Progenitor cell of endocrine pancreas (in vitro differentiated cells): ENCODE results near the gene IER5L. TPM values are rescaled to one million over a fixed set of nuclear protein-coding genes. Genes with fewer than 3 reads are reported as not detected.

Experiments used
- DNase-seq: peaks from one replicate; pipeline ENCODE4 v3.0.0; 2021; ENCODE audit warnings: low spot score; ENCODE audit not compliant: unreplicated experiment
- H3K27ac Mint-ChIP-seq: 2 replicates; pipeline ENCODE4 v1.8.0; 2021; ENCODE audit warnings: mild to moderate bottlenecking, moderate library complexity, mixed read lengths
- H3K27me3 Mint-ChIP-seq: 2 replicates; pipeline ENCODE4 v1.8.0; 2021; ENCODE audit warnings: mixed read lengths
- H3K36me3 Mint-ChIP-seq: 2 replicates; pipeline ENCODE4 v1.8.0; 2022; ENCODE audit warnings: mixed read lengths; ENCODE audit not compliant: insufficient read depth
- H3K4me1 Mint-ChIP-seq: 2 replicates; pipeline ENCODE4 v1.8.0; 2021; ENCODE audit warnings: low read depth, mixed read lengths
- H3K4me3 Mint-ChIP-seq: 2 replicates; pipeline ENCODE4 v1.8.0; 2021; ENCODE audit warnings: low read depth, mild to moderate bottlenecking, moderate library complexity, mixed read lengths
- H3K9me3 Mint-ChIP-seq: 2 replicates; pipeline ENCODE4 v1.8.0; 2021; ENCODE audit warnings: low read depth, mixed read lengths
- CTCF ChIP-seq: fragments of 200-600 bp; sonication (generic); IDR thresholded peaks from one replicate; pipeline ENCODE4 v1.5.0; 2021; ENCODE audit warnings: antibody characterized with exemption, mild to moderate bottlenecking; ENCODE audit not compliant: unreplicated experiment
- total RNA-seq: library from RNA; stranded (reverse); gene quantifications from 2 replicates; pipeline ENCODE4 v1.2.1, GENCODE V29; 2021

Gene IER5L
- total RNA-seq, 1 donor from 2014 or later = 21.8 TPM

DNA sequence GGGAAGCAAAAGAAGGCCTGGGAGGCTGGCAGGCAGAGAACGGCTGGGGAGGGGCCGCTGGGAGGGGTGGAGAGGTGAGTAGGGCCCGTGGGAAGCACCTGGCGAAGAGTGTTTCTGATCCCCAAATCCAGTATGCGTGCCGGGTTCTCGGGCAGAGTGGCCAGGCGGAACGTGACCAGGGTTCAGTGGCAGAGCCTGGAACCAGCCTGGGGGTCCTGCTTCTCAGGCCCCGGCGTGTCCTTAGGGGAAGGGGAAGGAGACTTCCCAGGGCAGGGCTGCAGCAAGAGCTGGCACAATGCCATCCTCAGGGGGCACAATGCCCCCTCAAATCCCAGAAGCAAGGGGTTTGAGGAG is 25.5 kb upstream of the IER5L start:
- H3K36me3 Mint-ChIP-seq = no peaks in the 10 kb centered on the region
- peaks cover 5% of the 10 kb centered on the region for H3K27me3 Mint-ChIP-seq
- DNase-seq = no peak
- peaks cover 6% of the 10 kb centered on the region for H3K4me1 Mint-ChIP-seq
- TF ChIP-seq CTCF = no peak
- peak overlapping the region; percentile 74 for H3K4me3 Mint-ChIP-seq
- no peak overlapping the region for H3K27ac Mint-ChIP-seq
- no peaks in the 10 kb centered on the region for H3K9me3 Mint-ChIP-seq

DNA sequence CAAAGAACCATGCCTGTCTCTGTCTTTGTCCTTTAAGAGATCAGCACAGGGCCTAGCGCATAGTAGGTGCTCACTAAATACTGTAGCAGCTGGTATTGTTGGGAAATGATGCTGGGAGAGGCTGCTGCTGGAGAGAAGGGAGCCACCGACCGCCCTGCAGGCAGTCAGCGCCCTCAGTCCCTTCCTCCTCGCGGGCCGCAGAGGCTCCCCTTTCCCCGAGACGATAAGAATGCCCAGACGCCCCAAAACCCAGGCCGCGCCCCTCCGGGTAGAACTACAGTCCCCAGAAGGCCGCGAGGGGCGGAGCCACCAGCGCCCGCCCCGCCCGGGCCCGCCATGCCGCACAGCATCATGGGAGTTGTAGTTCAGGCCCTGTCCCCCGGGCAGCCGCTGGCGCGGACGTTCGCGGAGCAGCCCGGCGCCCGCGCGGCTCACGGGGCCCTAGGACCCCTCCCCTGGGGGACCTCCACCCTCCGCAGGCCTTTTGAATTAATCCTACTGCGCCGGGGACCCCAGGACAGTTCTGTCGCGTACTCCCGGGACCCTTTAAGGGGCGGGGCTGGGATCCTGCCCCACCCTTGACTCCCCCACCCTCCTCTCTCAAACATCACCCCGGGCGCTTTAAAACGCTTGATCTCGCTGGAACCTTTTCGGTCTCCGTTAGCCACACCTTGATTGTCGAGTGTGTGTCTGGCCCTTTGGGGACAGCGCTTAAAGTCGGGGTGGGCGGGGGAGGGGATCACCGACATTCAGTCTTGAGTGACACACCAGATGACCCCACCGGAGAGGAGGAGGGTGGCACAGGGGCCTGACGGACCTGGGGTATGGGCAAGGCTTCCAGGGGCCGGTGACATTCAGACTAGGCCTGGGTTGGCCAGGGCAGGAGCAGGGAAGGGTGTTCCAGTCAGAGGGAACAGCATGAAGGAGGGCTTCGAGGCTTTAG is 24.8 kb upstream of the IER5L start:
- H3K4me3 Mint-ChIP-seq = peak overlapping the region; percentile 74
- no peak for TF ChIP-seq CTCF

GRCh38 chr9:129201866-129202265 is 23.8 kb upstream of the IER5L start:
- Mint-ChIP-seq H3K27ac (no peak overlapping the region), H3K4me3 (no peak overlapping the region), H3K27me3 (peaks cover 11% of the 10 kb centered on the region), H3K4me1 (peaks cover 2% of the 10 kb centered on the region), H3K9me3 (no peaks in the 10 kb centered on the region), H3K36me3 (no peaks in the 10 kb centered on the region)
- TF ChIP-seq CTCF = no peak
- no peak for DNase-seq

More for the DNA sequence above, 24.8 kb upstream of the IER5L start:
- Mint-ChIP-seq H3K4me1 (peaks cover 5% of the 10 kb centered on the region), H3K27me3 (peaks cover 11% of the 10 kb centered on the region), H3K36me3 (no peaks in the 10 kb centered on the region), H3K27ac (no peak overlapping the region), H3K9me3 (no peaks in the 10 kb centered on the region)
- DNase-seq = peak; percentile 76

DNA sequence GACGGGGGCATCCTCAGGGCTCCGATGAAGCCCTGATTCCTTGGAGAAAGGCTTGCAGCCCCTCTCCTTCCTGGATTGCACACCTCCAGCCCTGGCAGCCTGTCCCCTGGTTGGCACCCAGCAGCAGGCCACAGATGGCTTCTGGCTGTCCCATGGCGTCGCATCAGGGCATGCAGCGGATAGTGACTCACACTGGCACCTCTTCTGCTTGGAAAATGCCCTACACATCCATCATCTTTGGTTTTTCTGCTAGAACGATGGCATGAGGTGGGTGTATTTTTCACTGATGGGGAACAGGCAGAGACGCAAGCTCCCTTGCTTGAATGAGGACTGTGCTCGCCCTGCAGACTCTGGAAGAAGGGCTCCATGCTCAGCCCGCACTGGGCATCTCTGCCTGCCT is 23.2 kb upstream of the IER5L start:
- H3K4me3 Mint-ChIP-seq = no peak overlapping the region
- DNase-seq = no peak
- H3K36me3 Mint-ChIP-seq = no peaks in the 10 kb centered on the region
- peaks cover 11% of the 10 kb centered on the region for H3K27me3 Mint-ChIP-seq
- H3K9me3 Mint-ChIP-seq = no peaks in the 10 kb centered on the region
- no peak for TF ChIP-seq CTCF
- no peak overlapping the region for H3K27ac Mint-ChIP-seq
- no peaks in the 10 kb centered on the region for H3K4me1 Mint-ChIP-seq

DNA sequence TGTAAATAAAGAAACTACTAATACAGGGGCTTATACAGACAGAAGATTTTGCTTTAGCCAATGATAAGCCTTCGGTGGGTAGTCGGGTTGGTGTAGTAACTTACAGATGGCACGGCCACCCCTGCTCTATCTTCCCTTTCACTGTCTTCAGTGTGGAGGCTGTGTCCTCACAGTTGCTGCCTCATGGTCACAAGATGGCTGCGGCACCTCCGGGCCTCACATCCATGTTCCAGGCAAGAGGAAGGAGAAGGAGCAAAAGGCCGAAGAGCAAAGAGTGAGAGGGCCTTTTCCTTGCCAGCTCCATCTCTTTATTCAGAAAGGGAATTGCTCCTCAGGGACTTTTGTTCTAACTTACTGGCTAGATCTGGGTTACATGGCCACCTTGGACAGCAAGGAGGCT is 22.2 kb upstream of the IER5L start:
- Mint-ChIP-seq H3K4me3 (no peak overlapping the region), H3K4me1 (no peaks in the 10 kb centered on the region), H3K9me3 (no peaks in the 10 kb centered on the region), H3K27me3 (peaks cover 11% of the 10 kb centered on the region), H3K27ac (no peak overlapping the region), H3K36me3 (no peaks in the 10 kb centered on the region)
- no peak for DNase-seq
- TF ChIP-seq CTCF = no peak
